K562 (cell line): Measurements from ENCODE around the gene YIPF4. TPM values are rescaled to one million over a fixed set of nuclear protein-coding genes. Genes with fewer than 3 reads are reported as not detected.

Experiments
- CTCF ChIP-seq, 3 experiments: IDR thresholded peaks in 2 of 3; conservative IDR thresholded peaks in 1 of 3; 2 replicates each; pipeline ENCODE4 v1.5.1; 2011 to 2012; ENCODE audit warnings: low read length in 3 of 3, mild to moderate bottlenecking in 3 of 3, control low read depth in 2 of 3, improper control_type of control experiment in 1 of 3, inconsistent platforms in 1 of 3, low read depth in 1 of 3, mixed read lengths in 1 of 3, moderate library complexity in 1 of 3; ENCODE audit not compliant: insufficient read depth in 2 of 3
- EZH2 ChIP-seq: IDR thresholded peaks from 2 replicates; pipeline ENCODE4 v1.6.1; 2012; ENCODE audit warnings: low read depth, mild to moderate bottlenecking, inconsistent platforms, low read length, borderline replicate concordance
- NFE2L1 ChIP-seq: fragments of 450-650 bp; IDR thresholded peaks from 2 replicates; pipeline ENCODE4 v1.6.1; 2016; ENCODE audit warnings: missing genetic modification characterization, low read depth, mild to moderate bottlenecking, missing compliant biosample characterization, moderate library complexity, borderline replicate concordance
- PPARD ChIP-seq: fragments of 250-450 bp; sonication (Bioruptor Pico); IDR thresholded peaks from 2 replicates; pipeline ENCODE4 v1.8.0; 2022; ENCODE audit warnings: inconsistent platforms, mild to moderate bottlenecking, moderate library complexity
- PURB ChIP-seq: sonication (generic); formaldehyde crosslinking; IDR thresholded peaks from 2 replicates; pipeline ENCODE4 v1.9.0; 2021; ENCODE audit warnings: low read depth, mild to moderate bottlenecking, missing genetic modification reagents
- ZBTB9 ChIP-seq: fragments of 450-650 bp; formaldehyde crosslinking; IDR thresholded peaks from 2 replicates; pipeline ENCODE4 v1.4.0; 2020; ENCODE audit warnings: mild to moderate bottlenecking, moderate library complexity
- ZNF766 ChIP-seq: fragments of 200-800 bp; sonication (Bioruptor generic); conservative IDR thresholded peaks from 2 replicates; pipeline ENCODE4 v1.6.1; 2016; ENCODE audit warnings: missing genetic modification characterization, missing compliant biosample characterization
- polyA plus RNA-seq, 8 experiments: library from polyadenylated mRNA; depleted of rRNA in 4 of 8; stranded (reverse) in 5 of 8; unstranded in 3 of 8; fragments of >200 nt; fragmentation: Nextera tagmentation in 2 of 8; fragmentation: Illumina TruSeq in 1 of 8; extraction: Ambion mirVana in 2 of 8; extraction: Trizol in 1 of 8; gene quantifications; 2 replicates each; pipeline versions ENCODE4 v1.2.1 to v1.2.3, GENCODE V29; 2011 to 2014; ENCODE audit warnings: inconsistent platforms in 1 of 8, missing spikeins in 1 of 8
- total RNA-seq, 7 experiments: library from RNA; depleted of rRNA in 6 of 7; stranded (reverse); fragments of >200 nt in 6 of 7; fragmentation: Illumina TruSeq in 2 of 7; extraction: Trizol in 2 of 7; gene quantifications; 2 replicates each; pipeline versions ENCODE4 v1.2.1 to v1.2.3, GENCODE V29; 2011 to 2021; ENCODE audit warnings: low replicate concordance in 1 of 7
- TF ChIP-seq, protein P1 (sequence below): fragments of 250-450 bp; sonication (Bioruptor Pico); IDR thresholded peaks from 2 replicates; pipeline ENCODE4 v1.5.0; 2020; ENCODE audit warnings: mild to moderate bottlenecking

Gene YIPF4
- total and polyA plus RNA-seq, 9 of the 15 experiments (the other 6 are each of a cell fraction or from before 2014, with no cell fraction given), result 4.9 to 46.9 (median 17.5) TPM

DNA sequence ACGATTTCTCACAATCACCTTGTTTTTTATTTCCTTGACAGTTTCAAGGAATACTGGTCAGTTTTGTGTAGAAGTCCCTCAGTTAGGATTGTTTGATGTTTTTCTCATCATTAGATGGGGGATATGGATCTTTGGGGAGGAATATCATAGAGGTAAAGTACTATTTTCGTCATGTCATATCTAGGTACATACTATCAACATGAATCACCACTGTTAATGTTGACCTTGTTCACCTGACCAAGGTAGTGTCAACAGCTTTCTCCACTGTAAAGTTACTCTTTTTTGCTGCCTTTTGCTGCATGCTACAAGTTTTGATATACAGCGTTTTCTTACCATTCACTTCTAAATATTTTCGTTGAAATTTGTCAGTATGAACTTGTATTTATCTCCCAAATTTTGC is 45.7 kb upstream of the YIPF4 start (continued):
- TF ChIP-seq NFE2L1 (tag) (no peak), PPARD (CRISPR knock-in tag) (no peak), EZH2 (no peak), CTCF (IDR thresholded peaks at IDR 0.05 in 2 of 3, conservative IDR thresholded peaks at IDR 0.05 in 1 of 3; ENCODE audit: insufficient read depth in 2 of 3, low read depth in 1 of 3, low read length in 3 of 3) (no peak), PURB (CRISPR knock-in tag) (no peak), ZNF766 (CRISPR knock-in tag) (no peak), ZBTB9 (CRISPR knock-in tag) (no peak)
- TF ChIP-seq, protein P1, sequence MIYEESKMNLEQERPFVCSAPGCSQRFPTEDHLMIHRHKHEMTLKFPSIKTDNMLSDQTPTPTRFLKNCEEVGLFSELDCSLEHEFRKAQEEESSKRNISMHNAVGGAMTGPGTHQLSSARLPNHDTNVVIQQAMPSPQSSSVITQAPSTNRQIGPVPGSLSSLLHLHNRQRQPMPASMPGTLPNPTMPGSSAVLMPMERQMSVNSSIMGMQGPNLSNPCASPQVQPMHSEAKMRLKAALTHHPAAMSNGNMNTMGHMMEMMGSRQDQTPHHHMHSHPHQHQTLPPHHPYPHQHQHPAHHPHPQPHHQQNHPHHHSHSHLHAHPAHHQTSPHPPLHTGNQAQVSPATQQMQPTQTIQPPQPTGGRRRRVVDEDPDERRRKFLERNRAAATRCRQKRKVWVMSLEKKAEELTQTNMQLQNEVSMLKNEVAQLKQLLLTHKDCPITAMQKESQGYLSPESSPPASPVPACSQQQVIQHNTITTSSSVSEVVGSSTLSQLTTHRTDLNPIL (CRISPR knock-in tag), result no peak
